HEK293 (cell line): Measurements from ENCODE around the gene RPS6KB1.

Experiments used
- CTCF ChIA-PET: fragments of 350-600 bp; formaldehyde crosslinking; extraction: SDS; loops from one replicate; lab custom pipeline; 2021; ENCODE audit warnings: antibody characterized with exemption; lab: Yijun Ruan, JAX
- POLR2A ChIA-PET: fragments of 300-600 bp; formaldehyde crosslinking; extraction: SDS; loops from one replicate; lab custom pipeline; 2020; ENCODE audit warnings: antibody characterized with exemption, inconsistent platforms; lab: Yijun Ruan, JAX
- H3K27ac ChIP-seq: fragments of 200-500 bp; sonication (Bioruptor generic); 2 replicates; pipeline ENCODE4 v1.5.1; 2014; ENCODE audit warnings: low read depth, low read length, control low read depth, inconsistent platforms; ENCODE audit errors: extremely low read depth
- H3K36me3 ChIP-seq, 2 experiments: fragments of 200-500 bp in 1 of 2; sonication (Bioruptor generic) in 1 of 2; 1 replicate in 1 of 2; 2 replicates in 1 of 2; pipeline ENCODE4 v1.5.1; 2014 to 2017; ENCODE audit warnings: inconsistent platforms in 2 of 2, low read length in 2 of 2; ENCODE audit not compliant: control insufficient read depth in 2 of 2, insufficient read depth in 1 of 2
- H3K4me1 ChIP-seq: fragments of 200-500 bp; sonication (Bioruptor generic); 2 replicates; pipeline ENCODE4 v1.5.1; 2014; ENCODE audit warnings: mild to moderate bottlenecking, low read length, inconsistent platforms; ENCODE audit not compliant: control insufficient read depth, insufficient read depth
- H3K4me3 ChIP-seq: 2 replicates; pipeline ENCODE4 v1.5.1; 2011; ENCODE audit warnings: low read depth, mild to moderate bottlenecking, control low read depth, low read length, moderate library complexity
- H3K9me3 ChIP-seq: fragments of 200-500 bp; sonication (Bioruptor generic); 2 replicates; pipeline ENCODE4 v1.5.1; 2014; ENCODE audit warnings: low read depth, low read length, inconsistent platforms; ENCODE audit not compliant: control insufficient read depth, insufficient read depth
- GLIS1 ChIP-seq: fragments of 450-650 bp; formaldehyde crosslinking; IDR thresholded peaks from 2 replicates; pipeline ENCODE4 v1.5.1; 2016; ENCODE audit warnings: missing biosample characterization, missing genetic modification characterization
- KLF10 ChIP-seq: fragments of 450-650 bp; IDR thresholded peaks from 2 replicates; pipeline ENCODE4 v1.5.1; 2018; ENCODE audit warnings: missing biosample characterization, mild to moderate bottlenecking, missing genetic modification characterization
- PRDM1 ChIP-seq: fragments of 450-650 bp; formaldehyde crosslinking; IDR thresholded peaks from 2 replicates; pipeline ENCODE4; 2016; ENCODE audit warnings: missing biosample characterization, missing genetic modification characterization
- PRDM10 ChIP-seq: fragments of 450-650 bp; formaldehyde crosslinking; IDR thresholded peaks from 2 replicates; pipeline ENCODE4 v1.5.1; 2016; ENCODE audit warnings: missing biosample characterization, missing genetic modification characterization
- SP3 ChIP-seq: fragments of 450-650 bp; formaldehyde crosslinking; IDR thresholded peaks from 2 replicates; pipeline ENCODE4 v1.5.1; 2016; ENCODE audit warnings: missing biosample characterization, missing genetic modification characterization
- TSHZ1 ChIP-seq: fragments of 450-650 bp; formaldehyde crosslinking; IDR thresholded peaks from 2 replicates; pipeline ENCODE4 v1.5.1; 2016; ENCODE audit warnings: missing biosample characterization, missing genetic modification characterization, borderline replicate concordance
- ZBTB17 ChIP-seq: fragments of 450-650 bp; formaldehyde crosslinking; IDR thresholded peaks from 2 replicates; pipeline ENCODE4 v1.5.1; 2016; ENCODE audit warnings: missing biosample characterization, missing genetic modification characterization
- ZNF121 ChIP-seq: fragments of 450-650 bp; formaldehyde crosslinking; IDR thresholded peaks from 2 replicates; pipeline ENCODE4 v1.5.1; 2016; ENCODE audit warnings: missing biosample characterization, missing genetic modification characterization
- ZNF157 ChIP-seq: fragments of 450-650 bp; formaldehyde crosslinking; IDR thresholded peaks from 2 replicates; pipeline ENCODE4 v1.5.1; 2016; ENCODE audit warnings: missing biosample characterization, missing genetic modification characterization
- ZNF16 ChIP-seq: fragments of 450-650 bp; formaldehyde crosslinking; IDR thresholded peaks from 2 replicates; pipeline ENCODE4 v1.5.1; 2016; ENCODE audit warnings: low read depth, missing biosample characterization, missing genetic modification characterization
- ZNF184 ChIP-seq: fragments of 450-650 bp; IDR thresholded peaks from 2 replicates; pipeline ENCODE4 v1.5.1; 2018; ENCODE audit warnings: missing biosample characterization, mild to moderate bottlenecking, missing genetic modification characterization
- ZNF248 ChIP-seq: fragments of 450-650 bp; formaldehyde crosslinking; IDR thresholded peaks from 2 replicates; pipeline ENCODE4 v1.5.1; 2017; ENCODE audit warnings: missing biosample characterization, missing genetic modification characterization
- ZNF292 ChIP-seq: fragments of 450-650 bp; formaldehyde crosslinking; IDR thresholded peaks from 2 replicates; pipeline ENCODE4 v1.5.1; 2016; ENCODE audit warnings: low read depth, missing biosample characterization, missing genetic modification characterization, borderline replicate concordance
- ZNF530 ChIP-seq: fragments of 450-650 bp; formaldehyde crosslinking; IDR thresholded peaks from 2 replicates; pipeline ENCODE4 v1.5.1; 2016; ENCODE audit warnings: low read depth, missing biosample characterization, missing genetic modification characterization
- ZNF549 ChIP-seq: fragments of 450-650 bp; IDR thresholded peaks from 2 replicates; pipeline ENCODE4 v1.5.1; 2018; ENCODE audit warnings: missing biosample characterization, missing genetic modification characterization, mild to moderate bottlenecking, inconsistent platforms, moderate library complexity
- ZNF558 ChIP-seq: fragments of 450-650 bp; formaldehyde crosslinking; IDR thresholded peaks from 2 replicates; pipeline ENCODE4 v1.5.1; 2016; ENCODE audit warnings: missing biosample characterization, missing genetic modification characterization
- ZNF561 ChIP-seq: fragments of 450-650 bp; IDR thresholded peaks from 2 replicates; pipeline ENCODE4 v1.5.1; 2018; ENCODE audit warnings: missing biosample characterization, missing genetic modification characterization, borderline replicate concordance
- ZNF610 ChIP-seq: fragments of 450-650 bp; formaldehyde crosslinking; IDR thresholded peaks from 2 replicates; pipeline ENCODE4 v1.5.1; 2016; ENCODE audit warnings: missing biosample characterization, missing genetic modification characterization, borderline replicate concordance
- ZNF624 ChIP-seq: fragments of 450-650 bp; formaldehyde crosslinking; IDR thresholded peaks from 2 replicates; pipeline ENCODE4 v1.5.1; 2017; ENCODE audit warnings: missing biosample characterization, missing genetic modification characterization
- ZSCAN18 ChIP-seq: fragments of 450-650 bp; formaldehyde crosslinking; IDR thresholded peaks from 2 replicates; pipeline ENCODE4 v1.5.1; 2016; ENCODE audit warnings: missing biosample characterization, missing genetic modification characterization
- ZSCAN30 ChIP-seq: fragments of 450-650 bp; IDR thresholded peaks from 2 replicates; pipeline ENCODE4 v1.5.1; 2018; ENCODE audit warnings: missing biosample characterization, mild to moderate bottlenecking, missing genetic modification characterization, moderate library complexity

The RPS6KB1 gene

GRCh38 chr17:59899099-59899498 is 6.2 kb downstream of the RPS6KB1 start (continued):
- TF ChIP-seq PRDM10 = peak; percentile 96
- TF ChIP-seq GLIS1 (tag by site-specific recombination) = peak; percentile 40
- TF ChIP-seq ZBTB17 (tag by site-specific recombination) = peak; percentile 40; the same call in 1 of the 2 replicates
- no peak for TF ChIP-seq PRDM1 (tag by site-specific recombination)
- 0 out of 2 replicates have a peak, but pooled peaks have one; percentile 14 for TF ChIP-seq ZNF558 (tag by site-specific recombination)

DNA sequence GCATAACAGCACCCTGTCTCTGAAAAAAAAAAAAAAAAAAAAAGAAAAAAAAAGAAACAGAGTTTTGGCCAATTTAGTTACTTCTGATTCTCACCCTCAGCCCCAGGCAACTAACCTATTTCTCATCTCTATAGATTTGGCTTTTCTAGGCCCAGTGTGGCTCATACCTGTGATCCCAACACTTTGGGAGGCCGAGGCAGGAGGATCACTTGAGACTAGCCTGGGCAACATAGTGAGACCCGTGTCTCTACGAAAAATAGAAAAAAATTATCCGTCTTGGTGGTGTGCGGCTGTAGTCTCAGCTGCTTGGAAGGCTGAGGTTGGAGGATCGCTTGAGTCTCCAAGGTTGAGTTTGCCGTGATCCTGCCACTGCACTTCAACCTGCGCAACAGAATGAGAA is 8.7 kb downstream of the RPS6KB1 start:
- POLR2A ChIA-PET = no interaction called here
- no peak overlapping the region for H3K27ac ChIP-seq

DNA sequence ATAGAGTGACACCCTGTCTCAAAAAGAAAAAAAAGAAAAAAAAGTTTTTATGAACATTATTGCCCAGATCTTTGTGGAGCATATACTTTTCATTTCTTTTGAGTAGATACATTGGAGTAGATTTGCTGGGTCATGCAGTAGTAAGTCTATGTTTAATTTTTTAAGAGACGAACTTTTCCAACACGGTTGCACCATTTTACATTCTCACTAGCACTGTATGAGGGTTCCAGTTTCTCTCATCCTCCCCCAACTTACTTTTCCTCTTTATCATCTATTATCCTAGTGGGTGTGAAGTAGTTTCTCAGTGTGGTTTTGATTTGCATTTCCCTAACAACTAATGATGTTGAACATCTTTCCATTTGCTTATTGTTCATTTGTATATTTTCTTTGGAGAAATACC is 10.5 kb downstream of the RPS6KB1 start:
- Histone ChIP-seq H3K36me3 (peaks cover 8 to 47% of the 10 kb centered on the region in 2 experiments; a peak in 2 of 3 replicates), H3K4me3 (no peak overlapping the region), H3K4me1 (peaks cover 10% of the 10 kb centered on the region), H3K27ac (no peak overlapping the region), H3K9me3 (no peaks in the 10 kb centered on the region)
- TF ChIP-seq SP3 = no peak
- TF ChIP-seq ZNF610 (tag by site-specific recombination) = no peak
- TF ChIP-seq TSHZ1 (tag by site-specific recombination) = no peak
- no peak for TF ChIP-seq ZNF184 (tag by site-specific recombination)
- TF ChIP-seq ZNF624 (tag by site-specific recombination) = no peak
- TF ChIP-seq ZNF561 = no peak
- TF ChIP-seq ZNF157 (tag by site-specific recombination) = no peak
- TF ChIP-seq ZNF549 (tag by site-specific recombination) = no peak
- TF ChIP-seq ZSCAN30 = no peak
- TF ChIP-seq ZSCAN18 (tag by site-specific recombination) = no peak
- ChIA-PET POLR2A (no interaction called here), CTCF (interaction anchor here (0.6 to 4.7 kb wide), 2 partner anchors 9 to 11 kb away, joined by 3 to 42 read pairs; no protein-coding TSS in a partner anchor)

More for the DNA sequence above, 8.7 kb downstream of the RPS6KB1 start:
- H3K4me3 ChIP-seq = no peak overlapping the region
- TF ChIP-seq KLF10 (tag by site-specific recombination) (no peak), ZNF121 (tag by site-specific recombination) (peak; percentile 64; the same call in 1 of the 2 replicates), ZNF549 (tag by site-specific recombination) (no peak), ZNF530 (tag by site-specific recombination) (no peak), ZNF16 (tag by site-specific recombination) (no peak), ZNF292 (tag by site-specific recombination) (no peak), ZNF248 (tag by site-specific recombination) (no peak)
- no peaks in the 10 kb centered on the region for H3K9me3 ChIP-seq
- CTCF ChIA-PET = interaction anchor here (1.1 kb wide), 1 partner anchor 13 kb away, joined by 4 read pairs; no protein-coding TSS in a partner anchor
- H3K36me3 ChIP-seq = peaks cover 0 to 37% of the 10 kb centered on the region in 2 experiments; a peak in 1 of 3 replicates
- peaks cover 10% of the 10 kb centered on the region for H3K4me1 ChIP-seq
